ENCODE results near the gene SPAG16. TPM values are rescaled to one million over a fixed set of nuclear protein-coding genes. Genes with fewer than 3 reads are reported as not detected.

Gene SPAG16
- polyA plus RNA-seq (2011; rRNA removed) = 25.7 and 27.6 TPM in 2 replicates
- polyA plus RNA-seq (2012; cell fraction: cytosol; rRNA removed) = 11.8 and 16.0 TPM in 2 replicates
- polyA plus RNA-seq (2012; cell fraction: nucleus; rRNA removed) = 3.3 and 4.0 TPM in 2 replicates
- polyA plus RNA-seq (2017; fragmentation: RNase III; extraction: RNeasy Plus Mini Kit Qiagen cat#74134 plus additional on column Dnase treatment) = 19.1 to 22.3 TPM (median 21.6 TPM) in 3 replicates
- 3.9 and 4.2 TPM in 2 replicates for polyA minus RNA-seq (2011; rRNA and poly(A)+ RNA removed)

GRCh38 chr2:213284105-213285090 lies at the start of gene SPAG16:
Gene SPAG16, plus strand, starts transcription at chr2:213284464.
- FAIRE-seq = no peak
- 4% methylated on average over 22 of the region's 59 CpGs for WGBS (ENCODE audit: missing lambda C conversion rate)
- Histone ChIP-seq H3K27ac (peak within 1 kb of the TSS; percentile 83 to 93), H3K4me2 (peak within 1 kb of the TSS; percentile 75), H3K9me3 (no peaks in the 10 kb centered on the region), H3K4me3 (peak within 1 kb of the TSS; percentile 64), H3K4me1 (peaks cover 13% of the 10 kb centered on the region)
- peak; percentile 80; the same call in 1 of the 2 replicates for TF ChIP-seq PHF8 (IDR thresholded peaks at IDR 0.05; ENCODE audit: borderline replicate concordance, low read depth)
- no peak for TF ChIP-seq FOSL2 (IDR thresholded peaks at IDR 0.05)
- no peak for TF ChIP-seq FOSL2 (CRISPR knock-in tag; IDR thresholded peaks at IDR 0.05)
- TF ChIP-seq SMC3 (IDR thresholded peaks at IDR 0.05) = 0 out of 3 replicates have a peak, but pooled peaks have one; percentile 7
- peak; percentile 51; the same call in 1 of the 2 replicates for TF ChIP-seq E2F6 (IDR thresholded peaks at IDR 0.05; ENCODE audit: borderline replicate concordance, low read depth)
- TF ChIP-seq JUN (IDR thresholded peaks at IDR 0.05) = peak; percentile 22 to 60; a peak in 2 of 5 replicates
- TF ChIP-seq HMGXB4 (CRISPR knock-in tag; IDR thresholded peaks at IDR 0.05; ENCODE audit: borderline replicate concordance) = no peak
- no peak for TF ChIP-seq MAFK (IDR thresholded peaks at IDR 0.05; ENCODE audit: partially characterized antibody)
- TF ChIP-seq REST (IDR thresholded peaks at IDR 0.05) = peak; percentile 97
- TF ChIP-seq BCL3 (IDR thresholded peaks at IDR 0.05) = 0 out of 3 replicates have a peak, but pooled peaks have one; percentile 14
- TF ChIP-seq CEBPB (IDR thresholded peaks at IDR 0.05) = no peak
- no peak for TF ChIP-seq HDAC2 (IDR thresholded peaks at IDR 0.05)
- TF ChIP-seq CHD2 (IDR thresholded peaks at IDR 0.05; ENCODE audit: low read length, partially characterized antibody) = peak; percentile 96
- TF ChIP-seq MAX (IDR thresholded peaks at IDR 0.05) = peak; percentile 71; the same call in 1 of the 2 replicates
- peak; percentile 60; the same call in 1 of the 2 replicates for TF ChIP-seq POLR2A (IDR thresholded peaks at IDR 0.05; ENCODE audit: low read length)
- TF ChIP-seq GATA3 (IDR thresholded peaks at IDR 0.05; ENCODE audit: borderline replicate concordance) = peak; percentile 72
- 0 out of 2 replicates have a peak, but pooled peaks have one; percentile 14 for TF ChIP-seq RFX5 (IDR thresholded peaks at IDR 0.05)
- TF ChIP-seq KDM5A (IDR thresholded peaks at IDR 0.05) = 0 out of 2 replicates have a peak, but pooled peaks have one; percentile 42
- POLR2A ChIA-PET = interaction anchor here (0.8 kb wide), 2 partner anchors 79 to 1400 kb away, joined by 3 read pairs; no protein-coding TSS in a partner anchor
- peak; percentile 98 to 99 for ATAC-seq
- CTCF ChIA-PET = interaction anchor here (1.5 kb wide), 1 partner anchor 18 kb away, joined by 3 read pairs; no protein-coding TSS in a partner anchor
- DNase-seq (ENCODE audit: low read depth in 1 of 2, low spot score in 1 of 2) = peak; percentile 89 to 98

All from A549 (cell line).